ENCODE measurements around the gene ABCC1. TPM values are rescaled to one million over a fixed set of nuclear protein-coding genes. Genes with fewer than 3 reads are reported as not detected.

Gene ABCC1
- polyA plus RNA-seq, 1 of the 3 experiments (the other 2 are of a cell fraction), result 23.7 TPM

GRCh38 chr16:16038950-16039349 lies 89.5 kb downstream of the ABCC1 start:
- 88% methylated on average over 6 of the region's 6 CpGs for WGBS (ENCODE audit: low lambda C conversion rate)

More at GRCh38 chr16:16038950-16039349, 89.5 kb downstream of the ABCC1 start:
- POLR2A ChIA-PET, result no interaction called here
- Histone ChIP-seq H3K9ac (no peak overlapping the region), H3K36me3 (replicated peaks in 1 of 2; ENCODE audit: control insufficient read depth in 1 of 2, insufficient read depth in 2 of 2, low read length in 1 of 2) (peaks cover 15 to 38% of the 10 kb centered on the region in 2 experiments), H3K79me2 (ENCODE audit: insufficient read depth) (0 out of 2 replicates have a peak, but pooled peaks cover 5% of the 10 kb centered on the region), H3K4me2 (no peak overlapping the region), H3K9me2 (no peaks in the 10 kb centered on the region), H3K9me3 (no peaks in the 10 kb centered on the region), H3K4me1 (ENCODE audit: control insufficient read depth in 1 of 2, insufficient read depth in 2 of 2, low read depth in 1 of 2, low read length in 1 of 2) (peaks cover 4 to 8% of the 10 kb centered on the region in 2 experiments; a peak in 2 of 4 replicates), H3F3A (replicated peaks; ENCODE audit: insufficient read depth) (peaks cover 4% of the 10 kb centered on the region), H3K27me3 (ENCODE audit: insufficient read depth) (no peaks in the 10 kb centered on the region), H2AFZ (ENCODE audit: low read depth) (no peak overlapping the region), H3K27ac (ENCODE audit: low read depth in 2 of 2, low read length in 1 of 2) (no peak overlapping the region), H3K4me3 (ENCODE audit: low read depth in 2 of 2, low read length in 1 of 2) (no peak overlapping the region), H4K20me1 (ENCODE audit: insufficient read depth) (no peaks in the 10 kb centered on the region)
- TF ChIP-seq RCOR1 (IDR thresholded peaks at IDR 0.05; ENCODE audit: low read length) (no peak), USF2 (IDR thresholded peaks at IDR 0.05; ENCODE audit: borderline replicate concordance, low read depth, low read length) (no peak), EP300 (IDR thresholded peaks at IDR 0.05; ENCODE audit: borderline replicate concordance in 1 of 2, low read depth in 1 of 2, low read length in 1 of 2) (no peak), GATA2 (CRISPR knock-in tag; IDR thresholded peaks at IDR 0.05) (no peak), MAX (IDR thresholded peaks at IDR 0.05; ENCODE audit: low read depth) (no peak), TAF1 (IDR thresholded peaks at IDR 0.05; ENCODE audit: borderline replicate concordance, low read depth, low read length) (no peak), NRF1 (IDR thresholded peaks at IDR 0.05; ENCODE audit: low read depth, low read length) (no peak), REST (IDR thresholded peaks at IDR 0.05; ENCODE audit: low read depth, low read length) (no peak), NFIC (IDR thresholded peaks at IDR 0.05; ENCODE audit: borderline replicate concordance) (no peak), TCF12 (IDR thresholded peaks at IDR 0.05) (no peak), SMC3 (IDR thresholded peaks at IDR 0.05; ENCODE audit: low read depth, low read length) (no peak), PBX3 (IDR thresholded peaks at IDR 0.05) (no peak), MXI1 (IDR thresholded peaks at IDR 0.05; ENCODE audit: low read depth, low read length) (no peak), FOXM1 (IDR thresholded peaks at IDR 0.05; ENCODE audit: low read depth) (no peak)
- CTCF ChIA-PET, result no interaction called here
- DNase-seq, result no peak

All from SK-N-SH (cell line).